Measurements from ENCODE around the gene ARPIN. TPM values are rescaled to one million over a fixed set of nuclear protein-coding genes. Genes with fewer than 3 reads are reported as not detected.

ARPIN gene
- total RNA-seq, 1 experiment from 2014 or later = 3.5 TPM

GRCh38 chr15:89875741-89876140 is 37.0 kb downstream of the ARPIN start:
- H3K27me3 Mint-ChIP-seq (ENCODE audit: low read depth) = no peaks in the 10 kb centered on the region
- CTCF ChIA-PET = interaction anchor here (1.3 to 7.7 kb wide), 6 partner anchors 12 to 143 kb away, joined by 9 to 214 read pairs (median 16); no protein-coding TSS in a partner anchor
- peaks cover 17% of the 10 kb centered on the region for H3K36me3 Mint-ChIP-seq
- no peaks in the 10 kb centered on the region for H3K9me3 Mint-ChIP-seq
- POLR2A ChIA-PET = no interaction called here
- H3K4me3 Mint-ChIP-seq = no peak overlapping the region
- H3K4me1 Mint-ChIP-seq = no peaks in the 10 kb centered on the region
- TF ChIP-seq USF2 (CRISPR knock-in tag; IDR thresholded peaks at IDR 0.05) (no peak), SP1 (CRISPR knock-in tag; conservative IDR thresholded peaks at IDR 0.05) (no peak), GABPB1 (CRISPR knock-in tag; IDR thresholded peaks at IDR 0.05) (no peak), ELF4 (CRISPR knock-in tag; IDR thresholded peaks at IDR 0.05; ENCODE audit: low read depth) (no peak), E2F1 (CRISPR knock-in tag; IDR thresholded peaks at IDR 0.05) (no peak), ZNF281 (CRISPR knock-in tag; IDR thresholded peaks at IDR 0.05) (no peak), PRRX2 (CRISPR knock-in tag; IDR thresholded peaks at IDR 0.05) (no peak), ZNF317 (CRISPR knock-in tag; IDR thresholded peaks at IDR 0.05; ENCODE audit: borderline replicate concordance, low read depth) (no peak), NR2C2 (CRISPR knock-in tag; IDR thresholded peaks at IDR 0.05) (no peak), OVOL2 (CRISPR knock-in tag; IDR thresholded peaks at IDR 0.05; ENCODE audit: borderline replicate concordance) (no peak)
- ATAC-seq = no peak
- no peak for DNase-seq (ENCODE audit: low spot score)
- H3K27ac Mint-ChIP-seq = no peak overlapping the region

- Mint-ChIP-seq H3K27ac (peak overlapping the region; percentile 17), H3K4me1 (no peaks in the 10 kb centered on the region), H3K27me3 (ENCODE audit: low read depth) (no peaks in the 10 kb centered on the region), H3K4me3 (no peak overlapping the region), H3K36me3 (peaks cover 24% of the 10 kb centered on the region), H3K9me3 (peaks cover 2% of the 10 kb centered on the region)
- ChIA-PET CTCF (interaction anchor here (0.6 to 7.7 kb wide), 71 partner anchors 8 to 418 kb away, joined by 3 to 214 read pairs (median 5); partner anchors contain the start of genes ANPEP, AP3S2, ARPIN and MESP1), POLR2A (interaction anchor here (0.6 to 1.2 kb wide), 2 partner anchors 114 to 1028 kb away, joined by 3 to 5 read pairs; partner anchors contain the start of gene MAN2A2)
- DNase-seq (ENCODE audit: low spot score) (peak; percentile 85), ATAC-seq (peak; percentile 96)
- TF ChIP-seq ZNF138 (CRISPR knock-in tag; conservative IDR thresholded peaks at IDR 0.05) (no peak), ETV6 (CRISPR knock-in tag; IDR thresholded peaks at IDR 0.05) (no peak), ZNF232 (CRISPR knock-in tag; IDR thresholded peaks at IDR 0.05) (no peak), ZNF263 (CRISPR knock-in tag; IDR thresholded peaks at IDR 0.05; ENCODE audit: low read depth) (no peak), USF2 (CRISPR knock-in tag; IDR thresholded peaks at IDR 0.05) (0 out of 2 replicates have a peak, but pooled peaks have one; percentile 7), SP1 (CRISPR knock-in tag; conservative IDR thresholded peaks at IDR 0.05) (no peak), ZNF425 (CRISPR knock-in tag; conservative IDR thresholded peaks at IDR 0.05) (no peak), ZNF512 (CRISPR knock-in tag; IDR thresholded peaks at IDR 0.05; ENCODE audit: borderline replicate concordance) (no peak), ATF6 (CRISPR knock-in tag; IDR thresholded peaks at IDR 0.05) (no peak), OVOL2 (CRISPR knock-in tag; IDR thresholded peaks at IDR 0.05; ENCODE audit: borderline replicate concordance) (no peak), CTCF (IDR thresholded peaks at IDR 0.05) (peak; percentile 82), IRF1 (CRISPR knock-in tag; IDR thresholded peaks at IDR 0.05) (no peak)
Observed at GRCh38 chr15:89874926-89875564, 37.7 kb downstream of the ARPIN start.
